IPS-NIHi7 (cell line): ENCODE measurements around the gene SLC12A9.
A peak's percentile ranks its signal among the peaks of the same experiment; 100 is the strongest.

ENCODE experiments used
- DNase-seq: peaks from one replicate; pipeline ENCODE4 v3.0.0; 2012; ENCODE audit warnings: mixed read lengths; ENCODE audit errors: extremely low spot score

SLC12A9 gene

GRCh38 chr7:100860702-100861615 is 8.4 kb downstream of the SLC12A9 start:
- DNase-seq, result no peak

- DNase-seq, result no peak
Observed at GRCh38 chr7:100861616-100861985, 9.1 kb downstream of the SLC12A9 start.

GRCh38 chr7:100863406-100863950 is 11.0 kb downstream of the SLC12A9 start:
- no peak for DNase-seq

- DNase-seq, result no peak
Observed at GRCh38 chr7:100864263-100864845, 11.8 kb downstream of the SLC12A9 start.

- DNase-seq, result peak; percentile 45
Observed at GRCh38 chr7:100865372-100865911, 12.9 kb downstream of the SLC12A9 start.

GRCh38 chr7:100865938-100866728 is 13.6 kb downstream of the SLC12A9 start:
- no peak for DNase-seq

- DNase-seq, result no peak
Observed at GRCh38 chr7:100866729-100867039, 14.2 kb downstream of the SLC12A9 start.

GRCh38 chr7:100867040-100867775 is 14.7 kb downstream of the SLC12A9 start, which contains the start of gene TRIP6:
TRIP6 (plus strand) TSS chr7:100867387; CDS start chr7:100867498, 111 bp downstream.
- peak; percentile 93 for DNase-seq

GRCh38 chr7:100867776-100868485 is 15.4 kb downstream of the SLC12A9 start:
- DNase-seq, result no peak

- DNase-seq, result no peak
Observed at GRCh38 chr7:100873599-100874299, 21.2 kb downstream of the SLC12A9 start.

- DNase-seq, result no peak
Observed at GRCh38 chr7:100874300-100874576, 21.7 kb downstream of the SLC12A9 start.

- DNase-seq, result peak; percentile 98
Observed at GRCh38 chr7:100874577-100875355, 22.3 kb downstream of the SLC12A9 start, which contains the start of gene SRRT. SRRT (plus strand) TSS chr7:100875103; CDS start chr7:100875591, 488 bp downstream.

- no peak for DNase-seq
Observed at GRCh38 chr7:100875356-100875751, 22.8 kb downstream of the SLC12A9 start.

- no peak for DNase-seq
Observed at GRCh38 chr7:100878013-100878412, 25.5 kb downstream of the SLC12A9 start.

- DNase-seq, result no peak
Observed at GRCh38 chr7:100878685-100879084, 26.2 kb downstream of the SLC12A9 start.

- DNase-seq, result no peak
Observed at GRCh38 chr7:100879685-100880261, 27.3 kb downstream of the SLC12A9 start.

GRCh38 chr7:100880645-100881044 is 28.1 kb downstream of the SLC12A9 start:
- DNase-seq, result no peak

GRCh38 chr7:100881136-100881535 is 28.6 kb downstream of the SLC12A9 start:
- no peak for DNase-seq

GRCh38 chr7:100882201-100882600 is 29.7 kb downstream of the SLC12A9 start:
- no peak for DNase-seq
